Measurements from ENCODE around the gene SPRY2. TPM values are rescaled to one million over a fixed set of nuclear protein-coding genes. Genes with fewer than 3 reads are reported as not detected.

SPRY2 gene, protein sequence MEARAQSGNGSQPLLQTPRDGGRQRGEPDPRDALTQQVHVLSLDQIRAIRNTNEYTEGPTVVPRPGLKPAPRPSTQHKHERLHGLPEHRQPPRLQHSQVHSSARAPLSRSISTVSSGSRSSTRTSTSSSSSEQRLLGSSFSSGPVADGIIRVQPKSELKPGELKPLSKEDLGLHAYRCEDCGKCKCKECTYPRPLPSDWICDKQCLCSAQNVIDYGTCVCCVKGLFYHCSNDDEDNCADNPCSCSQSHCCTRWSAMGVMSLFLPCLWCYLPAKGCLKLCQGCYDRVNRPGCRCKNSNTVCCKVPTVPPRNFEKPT
- 121 and 122 TPM in 2 replicates for total RNA-seq (2014; rRNA removed; shearing (Covaris generic))

DNA sequence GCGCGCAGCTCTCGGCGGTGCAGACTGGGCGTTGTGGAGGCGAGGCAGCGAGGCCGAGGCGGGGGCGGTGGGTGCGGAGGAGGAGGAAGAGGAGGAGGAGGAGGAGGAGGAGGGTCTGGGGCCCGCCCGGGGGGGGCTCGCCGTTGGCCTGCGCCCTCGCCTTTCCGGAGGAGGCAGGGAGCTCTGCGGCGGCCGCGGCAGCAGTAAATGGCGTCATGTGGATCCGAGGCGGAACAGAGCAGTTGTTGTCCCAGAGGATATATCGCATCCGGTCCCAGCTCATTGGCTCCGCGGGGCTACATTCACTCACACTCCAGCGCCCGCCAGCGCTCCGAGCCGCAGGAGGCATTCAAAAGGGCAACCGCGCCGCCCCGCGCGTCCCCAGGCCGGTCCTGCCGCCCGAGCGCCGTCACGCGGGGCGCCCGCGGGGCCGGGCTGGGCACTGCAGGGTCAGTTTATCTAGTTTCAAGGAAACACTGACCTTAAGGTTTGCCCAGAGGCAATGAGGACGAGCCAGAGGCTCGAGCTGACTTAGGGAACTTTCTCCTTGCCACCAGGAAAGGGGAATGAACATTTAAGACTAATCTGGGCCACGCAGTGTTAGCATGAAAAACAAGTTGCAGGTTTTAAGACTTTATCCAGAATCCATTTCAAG lies at the start of gene SPRY2:
Gene SPRY2, minus strand, starts transcription at position 26 of the 655 bp plus-strand sequence. CDS start 3,421 bp downstream, outside the sequence.
- Histone ChIP-seq H3K4me3 (peak within 1 kb of the TSS; percentile 93), H3K27me3 (no peaks in the 10 kb centered on the region), H3K27ac (peak within 1 kb of the TSS; percentile 99), H3K9me3 (replicated peaks) (no peaks in the 10 kb centered on the region), H3K4me1 (peaks cover 3% of the 10 kb centered on the region), H3K36me3 (peaks cover 42% of the 10 kb centered on the region)
- peak; percentile 96 to 98 for DNase-seq

DNA sequence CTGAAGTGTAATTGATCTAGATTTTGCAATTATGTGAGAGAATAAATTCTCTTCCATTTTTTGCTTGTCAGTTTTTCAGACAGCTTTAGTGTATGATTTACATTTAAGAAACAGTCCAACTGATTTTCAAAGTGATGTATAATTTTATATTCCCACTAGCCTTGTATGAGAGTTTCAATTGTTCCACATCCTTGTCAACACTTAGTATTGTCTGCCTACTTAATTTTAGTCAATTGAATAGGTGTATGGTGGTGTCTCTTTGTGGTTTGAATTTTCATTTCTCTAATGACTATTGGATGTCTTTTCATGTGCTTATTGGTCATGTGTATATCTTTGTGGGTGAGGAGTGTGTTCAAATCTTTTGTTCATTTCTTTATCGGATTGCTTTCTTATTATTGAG lies 49.4 kb upstream of the SPRY2 start:
- H3K9me3 ChIP-seq (replicated peaks): no peaks in the 10 kb centered on the region; the same call in 1 of the 2 replicates
- DNase-seq: no peak
- H3K4me1 ChIP-seq: no peaks in the 10 kb centered on the region
- no peak overlapping the region for H3K27ac ChIP-seq
- H3K36me3 ChIP-seq: no peaks in the 10 kb centered on the region
- H3K27me3 ChIP-seq: no peaks in the 10 kb centered on the region
- H3K4me3 ChIP-seq: no peak overlapping the region

DNA sequence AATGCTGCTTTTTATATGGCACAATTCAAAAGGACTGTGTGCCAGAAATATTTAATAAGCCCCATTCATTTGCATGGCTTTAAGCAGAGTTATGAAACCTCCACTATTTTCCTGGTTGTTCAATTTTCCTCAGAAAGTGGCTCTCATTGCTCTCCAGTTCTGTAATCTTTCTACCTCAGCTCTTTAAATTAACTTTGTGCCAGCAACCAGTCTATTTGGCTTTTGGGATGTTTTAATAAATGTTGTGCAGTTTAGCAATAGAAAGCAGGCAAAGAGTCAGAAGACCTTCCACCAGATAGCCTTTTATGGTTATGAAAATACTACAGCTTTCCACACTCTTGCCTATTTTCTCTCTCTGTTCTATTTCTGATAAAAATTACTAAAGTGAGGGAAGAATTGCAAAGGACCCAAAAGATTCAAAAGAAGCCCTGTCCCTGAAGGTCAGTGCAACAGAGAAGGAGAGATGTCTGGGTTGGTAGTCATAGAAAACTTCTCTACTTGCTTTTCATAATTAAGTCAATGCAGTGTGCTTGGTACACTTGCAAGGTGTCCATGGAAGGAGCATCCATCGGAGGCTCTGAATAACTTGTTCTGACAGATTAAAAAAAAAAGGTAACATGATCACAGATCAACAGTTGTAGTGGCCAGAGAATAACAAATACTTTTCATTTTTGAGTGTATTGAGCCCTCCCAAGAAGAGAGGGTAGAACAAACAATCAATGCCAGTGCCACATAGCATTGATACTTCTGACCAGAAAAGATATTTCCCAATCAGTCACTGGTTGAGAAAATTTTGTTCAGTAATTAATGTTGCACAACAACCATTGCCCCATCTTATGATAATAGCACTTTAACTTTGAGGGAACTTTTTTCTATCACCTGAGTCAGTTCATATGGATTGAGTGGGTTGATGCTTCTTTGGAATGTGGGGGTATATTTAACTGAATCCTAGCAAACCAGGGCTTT lies 48.4 kb upstream of the SPRY2 start:
- no peak for DNase-seq
- Histone ChIP-seq H3K4me3 (no peak overlapping the region), H3K36me3 (no peaks in the 10 kb centered on the region), H3K4me1 (no peaks in the 10 kb centered on the region), H3K27ac (no peak overlapping the region), H3K9me3 (replicated peaks) (no peaks in the 10 kb centered on the region; the same call in 1 of the 2 replicates), H3K27me3 (no peaks in the 10 kb centered on the region)

DNA sequence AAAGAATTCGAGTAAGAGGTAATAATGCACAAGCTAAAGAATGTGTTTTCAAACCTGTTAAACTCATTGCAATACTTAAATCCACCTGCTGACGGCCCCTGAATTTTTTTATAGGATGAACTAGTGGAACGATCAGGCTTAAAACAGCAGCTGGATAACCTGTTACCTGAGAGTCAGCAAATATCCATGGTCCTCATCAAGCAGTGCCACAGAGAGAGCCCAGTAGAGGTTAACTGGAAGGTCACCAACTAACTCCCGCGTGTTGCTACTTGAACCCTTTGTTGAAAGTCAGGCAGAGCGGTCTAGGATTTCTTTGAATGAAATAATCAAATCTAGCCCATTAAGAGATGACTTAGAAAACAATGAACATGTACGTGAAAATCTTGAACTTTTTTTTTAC lies 47.6 kb upstream of the SPRY2 start:
- no peaks in the 10 kb centered on the region; the same call in 1 of the 2 replicates for H3K9me3 ChIP-seq (replicated peaks)
- no peak overlapping the region for H3K4me3 ChIP-seq
- no peaks in the 10 kb centered on the region for H3K27me3 ChIP-seq
- no peak for DNase-seq
- H3K36me3 ChIP-seq: no peaks in the 10 kb centered on the region
- H3K4me1 ChIP-seq: no peaks in the 10 kb centered on the region
- no peak overlapping the region for H3K27ac ChIP-seq

DNA sequence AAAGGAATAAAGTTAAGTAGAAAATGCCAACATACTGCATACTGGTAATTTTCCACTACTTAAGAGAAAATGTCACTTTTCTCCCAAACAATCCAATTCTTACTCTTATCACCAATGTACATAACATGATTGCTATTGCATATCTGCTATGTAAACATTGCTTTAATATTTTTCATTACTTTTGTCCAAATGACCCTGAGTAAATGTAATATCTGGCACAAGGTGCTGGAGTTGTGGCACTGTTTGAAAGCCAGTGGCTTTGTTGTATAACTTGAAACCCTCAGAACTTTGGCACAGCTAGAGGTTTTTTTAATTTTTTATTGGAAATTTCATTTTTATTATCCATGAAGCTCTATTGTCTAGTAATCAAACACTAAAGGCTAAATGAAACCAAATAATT lies 45.7 kb upstream of the SPRY2 start:
- H3K4me3 ChIP-seq: no peak overlapping the region

DNA sequence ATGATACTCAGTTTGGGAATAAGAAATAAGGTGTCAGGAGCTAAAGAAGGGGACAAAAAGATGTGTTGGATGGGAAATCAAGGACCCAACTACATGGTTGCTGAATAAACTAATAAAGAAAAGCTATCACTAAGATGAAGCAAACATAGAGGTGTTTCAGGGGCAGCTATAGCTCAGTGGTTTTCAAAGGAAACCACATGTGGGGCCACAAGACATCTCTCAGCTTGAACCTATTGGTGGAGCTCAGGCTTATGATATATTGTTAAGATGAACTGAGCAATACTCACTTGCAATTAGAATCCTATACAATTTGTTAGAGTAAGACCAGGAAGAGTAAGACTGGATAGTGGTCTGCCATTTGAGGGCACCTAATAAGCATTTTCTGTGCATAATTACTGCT lies 45.1 kb upstream of the SPRY2 start:
- Histone ChIP-seq H3K9me3 (replicated peaks) (peaks cover 5% of the 10 kb centered on the region; the same call in 1 of the 2 replicates), H3K4me3 (no peak overlapping the region), H3K27me3 (no peaks in the 10 kb centered on the region), H3K36me3 (no peaks in the 10 kb centered on the region), H3K27ac (no peak overlapping the region), H3K4me1 (peaks cover 8% of the 10 kb centered on the region)
- DNase-seq: no peak

More for the DNA sequence above, 45.7 kb upstream of the SPRY2 start:
- Histone ChIP-seq H3K36me3 (no peaks in the 10 kb centered on the region), H3K27me3 (no peaks in the 10 kb centered on the region), H3K4me1 (peaks cover 8% of the 10 kb centered on the region), H3K9me3 (replicated peaks) (peaks cover 2% of the 10 kb centered on the region; the same call in 1 of the 2 replicates), H3K27ac (no peak overlapping the region)
- no peak for DNase-seq

DNA sequence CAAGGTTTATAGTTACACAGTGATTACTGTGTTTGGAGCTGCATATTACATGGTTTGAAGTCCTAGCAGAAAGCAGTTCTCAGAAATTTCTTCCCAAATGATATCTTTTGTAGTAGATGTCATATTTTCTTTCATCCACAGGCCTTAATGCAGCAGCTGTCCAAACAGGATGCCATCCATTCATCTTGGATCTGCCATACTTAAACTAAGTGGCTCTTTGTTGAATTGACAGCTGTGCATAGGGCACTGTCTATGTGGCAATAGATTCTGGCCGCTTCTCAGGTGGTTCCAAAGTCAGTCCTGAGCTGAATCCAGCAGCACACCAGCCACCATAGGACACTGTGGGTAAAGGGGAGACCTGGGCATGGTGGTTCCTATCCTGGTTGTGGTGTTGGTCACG lies 41.6 kb upstream of the SPRY2 start:
- H3K4me1 ChIP-seq: peaks cover 12% of the 10 kb centered on the region
- H3K4me3 ChIP-seq: no peak overlapping the region
- DNase-seq: peak; percentile 79 to 95

DNA sequence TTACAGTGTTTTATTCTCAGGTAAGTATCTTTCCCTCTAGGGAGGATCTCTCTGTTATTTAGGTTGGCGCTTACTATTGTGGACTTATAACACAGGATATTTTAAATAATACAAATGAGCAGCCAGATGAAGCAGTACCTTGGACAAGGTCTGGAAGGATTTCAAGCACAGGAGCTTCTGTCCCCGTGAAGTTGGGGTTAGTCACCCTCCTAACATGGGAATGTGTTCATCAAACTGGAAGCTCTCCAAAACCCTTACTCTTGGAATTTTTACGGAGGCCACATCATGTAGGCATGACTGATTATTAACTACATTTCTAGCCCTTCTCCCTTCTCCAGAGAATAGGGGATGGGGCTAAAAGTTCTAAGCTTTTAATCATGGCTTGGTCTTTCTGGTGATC lies 38.3 kb upstream of the SPRY2 start:
- peak; percentile 36 to 55 for DNase-seq
- Histone ChIP-seq H3K9me3 (replicated peaks) (peaks cover 5% of the 10 kb centered on the region; the same call in 1 of the 2 replicates), H3K36me3 (no peaks in the 10 kb centered on the region), H3K27me3 (no peaks in the 10 kb centered on the region), H3K4me1 (peaks cover 12% of the 10 kb centered on the region), H3K27ac (peak overlapping the region; percentile 51), H3K4me3 (no peak overlapping the region)

More for the DNA sequence above, 41.6 kb upstream of the SPRY2 start:
- Histone ChIP-seq H3K27me3 (no peaks in the 10 kb centered on the region), H3K9me3 (replicated peaks) (peaks cover 5% of the 10 kb centered on the region; the same call in 1 of the 2 replicates), H3K27ac (peak overlapping the region; percentile 82), H3K36me3 (no peaks in the 10 kb centered on the region)

DNA sequence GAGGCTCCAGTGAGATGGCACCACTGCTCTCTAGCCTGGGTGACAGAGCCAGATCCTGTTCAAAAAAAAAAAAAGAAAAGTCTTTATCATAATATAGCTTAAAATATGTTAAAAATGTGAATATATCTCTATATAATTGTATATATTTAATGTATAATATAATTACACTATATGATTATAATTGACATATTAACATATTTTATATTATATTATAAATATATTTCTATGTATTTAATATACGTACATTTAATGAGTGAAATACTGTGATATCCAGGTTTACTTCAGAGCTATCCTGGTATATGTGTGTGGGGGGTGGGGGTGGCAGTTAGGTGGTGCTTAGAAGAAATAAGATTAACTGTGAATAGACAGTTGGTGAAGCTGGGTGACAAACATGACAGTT lies 35.6 kb upstream of the SPRY2 start:
- no peak overlapping the region for H3K27ac ChIP-seq
- peaks cover 5% of the 10 kb centered on the region; the same call in 1 of the 2 replicates for H3K4me1 ChIP-seq
- no peak overlapping the region for H3K4me3 ChIP-seq
- peaks cover 3% of the 10 kb centered on the region; the same call in 1 of the 2 replicates for H3K9me3 ChIP-seq (replicated peaks)
- no peaks in the 10 kb centered on the region for H3K27me3 ChIP-seq
- H3K36me3 ChIP-seq: no peaks in the 10 kb centered on the region
- DNase-seq: no peak

DNA sequence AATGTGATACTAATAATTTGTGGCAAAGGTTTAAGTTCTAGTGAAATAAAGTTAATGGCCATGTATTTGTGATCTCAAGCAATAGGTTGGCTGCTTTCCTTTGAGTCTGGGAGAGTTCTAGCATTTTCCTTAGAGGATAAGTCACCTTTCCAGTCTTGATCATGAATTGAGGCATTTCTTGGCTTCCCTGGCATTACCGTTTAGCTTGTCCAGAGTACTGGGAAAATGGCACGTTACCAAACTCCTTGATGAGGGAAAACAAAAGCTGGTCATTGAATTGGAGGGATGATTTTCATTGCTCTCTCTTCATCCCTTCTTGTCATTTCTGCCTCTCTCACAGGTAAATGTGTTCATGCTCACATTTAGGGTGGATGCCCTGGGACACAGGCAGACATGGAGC lies 34.0 kb upstream of the SPRY2 start:
- Histone ChIP-seq H3K27me3 (no peaks in the 10 kb centered on the region), H3K4me1 (peaks cover 5% of the 10 kb centered on the region; the same call in 1 of the 2 replicates), H3K9me3 (replicated peaks) (no peaks in the 10 kb centered on the region), H3K27ac (no peak overlapping the region), H3K4me3 (no peak overlapping the region), H3K36me3 (no peaks in the 10 kb centered on the region)
- no peak for DNase-seq

DNA sequence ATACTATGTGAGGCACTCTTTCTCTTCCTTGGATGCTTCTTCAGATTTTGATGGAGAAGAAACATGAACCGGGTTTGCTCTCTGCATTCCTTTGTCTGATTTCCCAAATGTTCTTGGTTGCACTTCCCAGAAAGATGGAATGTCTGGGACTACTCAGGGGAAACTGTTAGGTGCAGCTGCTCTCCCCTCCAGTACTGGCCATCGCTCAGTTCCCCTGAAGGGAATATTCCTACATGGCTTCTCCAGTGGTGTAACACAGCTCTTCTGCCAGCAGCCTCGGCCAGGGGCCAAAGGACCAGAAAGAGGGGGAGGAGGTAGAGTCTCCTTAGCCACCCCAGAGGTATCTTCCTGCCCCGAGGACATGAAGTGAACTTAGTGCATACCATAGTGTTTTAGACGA lies 33.5 kb upstream of the SPRY2 start:
- Histone ChIP-seq H3K4me1 (peaks cover 1% of the 10 kb centered on the region; the same call in 1 of the 2 replicates), H3K4me3 (no peak overlapping the region), H3K27ac (no peak overlapping the region), H3K27me3 (no peaks in the 10 kb centered on the region), H3K9me3 (replicated peaks) (no peaks in the 10 kb centered on the region), H3K36me3 (no peaks in the 10 kb centered on the region)
- DNase-seq: no peak

DNA sequence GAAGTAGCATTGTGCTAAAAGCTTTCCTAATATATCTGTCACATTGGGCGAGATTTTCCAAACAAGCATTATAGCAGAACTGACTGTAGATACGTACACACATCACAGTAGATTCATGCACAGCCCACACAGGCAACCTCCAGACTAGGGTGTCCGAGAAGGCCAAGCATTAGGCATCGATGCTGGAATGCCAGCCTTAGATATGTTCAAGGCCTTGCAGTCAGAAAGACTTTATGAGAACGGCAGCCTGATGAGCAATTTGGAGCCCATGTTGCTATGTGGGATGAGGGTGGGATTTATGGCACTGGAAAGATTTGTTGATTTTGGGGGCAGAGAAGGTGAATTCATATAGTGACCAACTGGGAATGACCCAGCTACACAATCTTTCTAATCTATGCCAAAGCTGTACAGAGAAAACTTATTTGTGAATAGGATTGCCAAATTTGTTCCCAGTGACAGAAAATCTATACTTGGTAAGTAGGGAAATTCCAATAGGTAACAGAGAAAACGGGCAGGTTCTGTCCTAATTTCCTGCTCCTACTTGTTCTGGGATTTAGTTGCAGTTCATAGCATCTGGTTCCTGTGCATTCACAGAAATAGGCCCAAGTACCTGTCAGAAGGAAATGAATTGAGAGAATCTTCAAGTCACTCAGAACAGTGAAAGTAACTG lies 31.0 kb upstream of the SPRY2 start:
- DNase-seq: no peak
- Histone ChIP-seq H3K27ac (no peak overlapping the region), H3K36me3 (no peaks in the 10 kb centered on the region), H3K4me3 (no peak overlapping the region), H3K9me3 (replicated peaks) (no peaks in the 10 kb centered on the region; the same call in 1 of the 2 replicates), H3K4me1 (no peaks in the 10 kb centered on the region), H3K27me3 (no peaks in the 10 kb centered on the region)

DNA sequence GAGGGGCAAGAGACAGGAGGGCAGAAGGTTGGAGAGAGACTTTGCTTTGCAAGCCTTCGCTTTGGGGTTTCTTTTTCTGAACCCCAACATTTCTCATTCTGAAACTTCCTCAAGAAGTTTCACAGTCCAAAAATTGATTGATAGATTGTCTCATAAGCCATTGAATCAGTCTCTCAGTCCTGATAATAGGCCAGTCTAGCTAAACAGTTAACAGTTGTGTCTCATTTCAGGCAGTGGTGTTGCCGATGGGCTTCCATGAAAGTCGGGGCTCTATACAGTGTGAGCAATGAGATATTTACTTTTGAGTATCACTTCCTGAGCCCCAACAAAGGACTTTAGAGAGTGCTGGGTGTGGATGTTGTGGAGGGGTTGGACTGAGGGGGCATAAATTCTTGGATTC lies 26.5 kb upstream of the SPRY2 start:
- Histone ChIP-seq H3K27me3 (no peaks in the 10 kb centered on the region), H3K27ac (no peak overlapping the region)

More for the DNA sequence above, 26.5 kb upstream of the SPRY2 start:
- Histone ChIP-seq H3K4me1 (peaks cover 7% of the 10 kb centered on the region), H3K4me3 (no peak overlapping the region), H3K36me3 (no peaks in the 10 kb centered on the region), H3K9me3 (replicated peaks) (no peaks in the 10 kb centered on the region; the same call in 1 of the 2 replicates)
- no peak for DNase-seq
